Activated T-helper 1 cell treated with anti-CD3 and anti-CD28 coated beads, Interleukin-12 subunit alpha, Interleukin-12 subunit beta, Interleukin-2, Interleukin-4 antibody, amounts not matched to agents 30 ng/mL and 10 ng/mL and 1 ng/mL, durations not matched to agents 14 hours and 24 hours and 36 hours (primary cell): ENCODE results near the gene COBL. TPM values are rescaled to one million over a fixed set of nuclear protein-coding genes. Genes with fewer than 3 reads are reported as not detected.

ENCODE experiments used
- DNase-seq: peaks from one replicate; pipeline ENCODE4 v3.0.0; 2021; ENCODE audit warnings: low spot score
- H3K27ac Mint-ChIP-seq: one replicate; pipeline ENCODE4 v1.8.0; 2021; ENCODE audit warnings: mild to moderate bottlenecking, mixed read lengths
- H3K27me3 Mint-ChIP-seq: one replicate; pipeline ENCODE4 v1.8.0; 2022; ENCODE audit warnings: mild to moderate bottlenecking, moderate library complexity, mixed read lengths; ENCODE audit not compliant: insufficient read depth
- H3K36me3 Mint-ChIP-seq: one replicate; pipeline ENCODE4 v1.8.0; 2021; ENCODE audit warnings: low read depth, mixed read lengths
- H3K4me1 Mint-ChIP-seq: one replicate; pipeline ENCODE4 v1.8.0; 2021; ENCODE audit warnings: low read depth, mixed read lengths
- H3K4me3 Mint-ChIP-seq: one replicate; pipeline ENCODE4 v1.8.0; 2021; ENCODE audit warnings: mild to moderate bottlenecking, moderate library complexity, mixed read lengths
- H3K9me3 Mint-ChIP-seq: one replicate; pipeline ENCODE4 v1.8.0; 2021; ENCODE audit warnings: mixed read lengths
- intact Hi-C: fragments of 100-400 bp; cut with micrococcal nuclease; formaldehyde crosslinking; loops from one replicate; pipeline ENCODE4 v1.15.1; 2024
- total RNA-seq: library from RNA; stranded (reverse); gene quantifications from 2 replicates; pipeline ENCODE4 v1.2.3, GENCODE V29; 2022

Gene COBL
- total RNA-seq, 1 donor from 2014 or later, result not detected

- Mint-ChIP-seq H3K9me3 (no peaks in the 10 kb centered on the region), H3K27ac (no peak overlapping the region), H3K27me3 (peaks cover 2% of the 10 kb centered on the region), H3K4me3 (no peak overlapping the region), H3K36me3 (no peaks in the 10 kb centered on the region), H3K4me1 (no peaks in the 10 kb centered on the region)
- no peak for DNase-seq
- intact Hi-C loops, result no loop called here
These were observed 275.8 kb downstream of the COBL start for GRCh38 chr7:51040787-51041186.

- intact Hi-C loops, result no loop called here
- DNase-seq, result no peak
- no peaks in the 10 kb centered on the region for H3K4me1 Mint-ChIP-seq
- H3K4me3 Mint-ChIP-seq, result no peak overlapping the region
- no peak overlapping the region for H3K27ac Mint-ChIP-seq
- peaks cover 2% of the 10 kb centered on the region for H3K27me3 Mint-ChIP-seq
- H3K9me3 Mint-ChIP-seq, result no peaks in the 10 kb centered on the region
- H3K36me3 Mint-ChIP-seq, result no peaks in the 10 kb centered on the region
These were observed 278.0 kb downstream of the COBL start for GRCh38 chr7:51038573-51038972.

- H3K9me3 Mint-ChIP-seq, result no peaks in the 10 kb centered on the region
- H3K4me3 Mint-ChIP-seq, result no peak overlapping the region
- H3K4me1 Mint-ChIP-seq, result no peaks in the 10 kb centered on the region
- DNase-seq, result no peak
- intact Hi-C loops, result no loop called here
- peaks cover 4% of the 10 kb centered on the region for H3K27me3 Mint-ChIP-seq
- no peaks in the 10 kb centered on the region for H3K36me3 Mint-ChIP-seq
- no peak overlapping the region for H3K27ac Mint-ChIP-seq
These were observed 280.9 kb downstream of the COBL start for GRCh38 chr7:51035716-51036115.

GRCh38 chr7:51034521-51035264 is 281.9 kb downstream of the COBL start:
- H3K27me3 Mint-ChIP-seq, result peaks cover 4% of the 10 kb centered on the region
- intact Hi-C loops, result no loop called here

GRCh38 chr7:51033727-51034520 is 282.7 kb downstream of the COBL start:
- Mint-ChIP-seq H3K27me3 (peaks cover 4% of the 10 kb centered on the region), H3K27ac (no peak overlapping the region), H3K4me3 (no peak overlapping the region), H3K36me3 (no peaks in the 10 kb centered on the region), H3K4me1 (no peaks in the 10 kb centered on the region), H3K9me3 (no peaks in the 10 kb centered on the region)
- no peak for DNase-seq
- intact Hi-C loops, result no loop called here

More at GRCh38 chr7:51034521-51035264, 281.9 kb downstream of the COBL start:
- H3K9me3 Mint-ChIP-seq, result no peaks in the 10 kb centered on the region
- no peak overlapping the region for H3K4me3 Mint-ChIP-seq
- DNase-seq, result no peak
- H3K27ac Mint-ChIP-seq, result no peak overlapping the region
- no peaks in the 10 kb centered on the region for H3K36me3 Mint-ChIP-seq
- no peaks in the 10 kb centered on the region for H3K4me1 Mint-ChIP-seq

GRCh38 chr7:51031791-51032515 is 284.7 kb downstream of the COBL start:
- H3K27ac Mint-ChIP-seq, result no peak overlapping the region
- no peaks in the 10 kb centered on the region for H3K4me1 Mint-ChIP-seq
- H3K4me3 Mint-ChIP-seq, result no peak overlapping the region
- no peak for DNase-seq
- no peaks in the 10 kb centered on the region for H3K9me3 Mint-ChIP-seq
- peaks cover 4% of the 10 kb centered on the region for H3K27me3 Mint-ChIP-seq
- no peaks in the 10 kb centered on the region for H3K36me3 Mint-ChIP-seq
- intact Hi-C loops, result no loop called here

- Mint-ChIP-seq H3K36me3 (no peaks in the 10 kb centered on the region), H3K4me3 (no peak overlapping the region), H3K9me3 (no peaks in the 10 kb centered on the region), H3K27me3 (peaks cover 3% of the 10 kb centered on the region), H3K27ac (no peak overlapping the region), H3K4me1 (no peaks in the 10 kb centered on the region)
- no peak for DNase-seq
- intact Hi-C loops, result no loop called here
These were observed 285.4 kb downstream of the COBL start for GRCh38 chr7:51031216-51031615.

- Mint-ChIP-seq H3K9me3 (no peaks in the 10 kb centered on the region), H3K4me1 (no peaks in the 10 kb centered on the region), H3K4me3 (no peak overlapping the region), H3K36me3 (no peaks in the 10 kb centered on the region), H3K27me3 (peaks cover 3% of the 10 kb centered on the region), H3K27ac (no peak overlapping the region)
- intact Hi-C loops, result no loop called here
- DNase-seq, result no peak
These were observed 286.9 kb downstream of the COBL start for GRCh38 chr7:51029701-51030191.

- Mint-ChIP-seq H3K9me3 (no peaks in the 10 kb centered on the region), H3K36me3 (no peaks in the 10 kb centered on the region), H3K4me1 (no peaks in the 10 kb centered on the region), H3K4me3 (no peak overlapping the region), H3K27me3 (peaks cover 3% of the 10 kb centered on the region), H3K27ac (no peak overlapping the region)
- no peak for DNase-seq
- intact Hi-C loops, result no loop called here
These were observed 287.5 kb downstream of the COBL start for GRCh38 chr7:51029131-51029530.

GRCh38 chr7:51027935-51028830 is 288.4 kb downstream of the COBL start:
- DNase-seq, result no peak
- intact Hi-C loops, result no loop called here
- Mint-ChIP-seq H3K4me1 (no peaks in the 10 kb centered on the region), H3K27me3 (peaks cover under 1% of the 10 kb centered on the region), H3K27ac (no peak overlapping the region), H3K4me3 (no peak overlapping the region), H3K9me3 (no peaks in the 10 kb centered on the region), H3K36me3 (no peaks in the 10 kb centered on the region)

- no peaks in the 10 kb centered on the region for H3K9me3 Mint-ChIP-seq
- no peak overlapping the region for H3K27ac Mint-ChIP-seq
- peaks cover under 1% of the 10 kb centered on the region for H3K27me3 Mint-ChIP-seq
- intact Hi-C loops, result no loop called here
- no peaks in the 10 kb centered on the region for H3K36me3 Mint-ChIP-seq
- no peak overlapping the region for H3K4me3 Mint-ChIP-seq
- no peaks in the 10 kb centered on the region for H3K4me1 Mint-ChIP-seq
- no peak for DNase-seq
These were observed 289.3 kb downstream of the COBL start for GRCh38 chr7:51027106-51027934.
